Neural progenitor cell (in vitro differentiated cells): ENCODE results near the gene TMEM119.
A peak's percentile ranks its signal among the peaks of the same experiment; 100 is the strongest.

Experiments used
- EZH2 ChIP-seq: fragments of 200-600 bp; sonication (generic); IDR thresholded peaks from 2 replicates; pipeline ENCODE4 v1.6.1; 2017; ENCODE audit warnings: antibody characterized with exemption, mild to moderate bottlenecking, moderate library complexity
- EZH2phosphoT487 ChIP-seq: fragments of 200-600 bp; sonication (generic); IDR thresholded peaks from 2 replicates; pipeline ENCODE4 v1.6.1; 2017; ENCODE audit warnings: antibody characterized with exemption
- TF ChIP-seq, protein P1 (sequence below): fragments of 200-600 bp; sonication (generic); IDR thresholded peaks from 2 replicates; pipeline ENCODE4 v1.5.1; 2017; ENCODE audit warnings: antibody characterized with exemption, mild to moderate bottlenecking

DNA sequence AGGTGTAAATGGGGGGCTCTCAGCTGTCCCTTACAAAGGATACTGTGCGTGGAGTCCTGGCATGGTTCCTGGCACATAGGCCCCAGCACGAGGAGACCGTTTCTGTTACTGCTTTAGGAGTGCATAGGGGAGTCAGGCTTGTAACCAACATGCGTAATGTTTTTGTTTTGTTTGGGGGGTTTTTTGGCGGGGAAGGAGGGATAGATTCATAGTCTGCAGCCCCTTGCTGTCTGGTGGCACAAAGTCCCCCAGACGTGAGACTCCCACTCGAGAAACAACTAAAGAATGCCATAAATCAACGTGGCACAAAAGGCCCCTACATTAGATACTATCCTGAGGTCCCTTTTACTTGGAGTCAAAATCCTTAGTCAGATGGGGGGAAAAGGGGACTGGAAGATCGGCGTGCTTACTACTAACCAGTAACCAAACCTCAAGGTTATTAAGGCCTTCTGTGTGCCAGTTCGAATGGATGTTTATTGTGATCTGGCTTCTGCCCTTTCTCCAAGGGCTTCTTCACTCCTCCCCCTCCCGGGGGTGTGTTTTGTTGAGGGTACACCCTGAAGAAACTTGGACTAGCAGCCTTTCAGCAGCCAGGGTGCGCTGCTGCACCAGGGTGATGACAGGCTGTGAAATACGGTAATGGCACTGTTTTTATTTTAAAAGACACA is 34.6 kb downstream of the TMEM119 start:
- TF ChIP-seq, protein P1, sequence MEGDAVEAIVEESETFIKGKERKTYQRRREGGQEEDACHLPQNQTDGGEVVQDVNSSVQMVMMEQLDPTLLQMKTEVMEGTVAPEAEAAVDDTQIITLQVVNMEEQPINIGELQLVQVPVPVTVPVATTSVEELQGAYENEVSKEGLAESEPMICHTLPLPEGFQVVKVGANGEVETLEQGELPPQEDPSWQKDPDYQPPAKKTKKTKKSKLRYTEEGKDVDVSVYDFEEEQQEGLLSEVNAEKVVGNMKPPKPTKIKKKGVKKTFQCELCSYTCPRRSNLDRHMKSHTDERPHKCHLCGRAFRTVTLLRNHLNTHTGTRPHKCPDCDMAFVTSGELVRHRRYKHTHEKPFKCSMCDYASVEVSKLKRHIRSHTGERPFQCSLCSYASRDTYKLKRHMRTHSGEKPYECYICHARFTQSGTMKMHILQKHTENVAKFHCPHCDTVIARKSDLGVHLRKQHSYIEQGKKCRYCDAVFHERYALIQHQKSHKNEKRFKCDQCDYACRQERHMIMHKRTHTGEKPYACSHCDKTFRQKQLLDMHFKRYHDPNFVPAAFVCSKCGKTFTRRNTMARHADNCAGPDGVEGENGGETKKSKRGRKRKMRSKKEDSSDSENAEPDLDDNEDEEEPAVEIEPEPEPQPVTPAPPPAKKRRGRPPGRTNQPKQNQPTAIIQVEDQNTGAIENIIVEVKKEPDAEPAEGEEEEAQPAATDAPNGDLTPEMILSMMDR = peak; percentile 82
- TF ChIP-seq EZH2phosphoT487 = no peak
- TF ChIP-seq EZH2 = no peak
